ENCODE data around the gene SLC26A1.

- TF ChIP-seq CTCF (IDR thresholded peaks at IDR 0.05; ENCODE audit: poor library complexity, severe bottlenecking) (no peak), POLR2AphosphoS5 (IDR thresholded peaks at IDR 0.05) (no peak), SMC3 (conservative IDR thresholded peaks at IDR 0.05; ENCODE audit: poor library complexity) (no peak), EP300 (conservative IDR thresholded peaks at IDR 0.05; ENCODE audit: poor library complexity, severe bottlenecking) (no peak), REST (IDR thresholded peaks at IDR 0.05; ENCODE audit: borderline replicate concordance) (no peak), MXI1 (conservative IDR thresholded peaks at IDR 0.05; ENCODE audit: poor library complexity, severe bottlenecking) (no peak), TAF1 (IDR thresholded peaks at IDR 0.05; ENCODE audit: low read depth) (no peak), RAD21 (conservative IDR thresholded peaks at IDR 0.05) (no peak), EZH2 (IDR thresholded peaks at IDR 0.05; ENCODE audit: borderline replicate concordance, insufficient read depth, low read length, poor library complexity, severe bottlenecking) (no peak)
Observed at GRCh38 chr4:1023075-1023640, 30.0 kb upstream of the SLC26A1 start.

Data from neural cell (in vitro differentiated cells).